CD4-positive, alpha-beta T cell (primary cell): ENCODE results near the gene RERE. TPM values are rescaled to one million over a fixed set of nuclear protein-coding genes. Genes with fewer than 3 reads are reported as not detected.

Experiments used
- ATAC-seq: fragments of 200-7000 bp; cut with Tn5 transposase; one replicate; pipeline ENCODE4 v1.10.0; 2022; ENCODE audit warnings: mild to moderate bottlenecking; ENCODE audit not compliant: poor library complexity
- CTCF ChIA-PET: fragments of 350-600 bp; sonication (Branson Sonifier 250); formaldehyde crosslinking; loops from one replicate; lab custom pipeline; 2021; ENCODE audit warnings: antibody characterized with exemption, inconsistent platforms; lab: Charles Lee
- POLR2A ChIA-PET: fragments of 350-600 bp; sonication (Branson Sonifier 250); formaldehyde crosslinking; loops from one replicate; lab custom pipeline; 2021; ENCODE audit warnings: antibody characterized with exemption, inconsistent platforms; lab: Charles Lee
- DNase-seq, 14 experiments: peaks; one replicate each; pipeline ENCODE4 v3.0.0-alpha.2; 2013 to 2020; ENCODE audit warnings: mixed read lengths in 2 of 14
- H3K27ac ChIP-seq, 2 donors: one replicate each; pipeline versions ENCODE4 v1.5.1 to v1.7.0; 2013; ENCODE audit warnings: low read length in 2 of 2, low read depth in 1 of 2, mild to moderate bottlenecking in 1 of 2
- H3K27me3 ChIP-seq, 2 experiments: 1 replicate in 1 of 2; 2 replicates in 1 of 2; pipeline versions ENCODE4 v1.6.1 to v1.7.0; 2013; ENCODE audit warnings: low read length in 2 of 2, control low read depth in 1 of 2, mild to moderate bottlenecking in 1 of 2, moderate library complexity in 1 of 2; ENCODE audit not compliant: insufficient read depth in 2 of 2, control insufficient read depth in 1 of 2
- H3K36me3 ChIP-seq: one replicate; pipeline ENCODE4 v1.6.1; 2013; ENCODE audit warnings: low read length, control low read depth; ENCODE audit not compliant: insufficient read depth
- H3K4me1 ChIP-seq: one replicate; pipeline ENCODE4 v1.6.1; 2013; ENCODE audit warnings: low read length, control low read depth; ENCODE audit not compliant: insufficient read depth
- H3K4me3 ChIP-seq: one replicate; pipeline ENCODE4 v1.5.1; 2013; ENCODE audit warnings: mild to moderate bottlenecking, low read length, moderate library complexity
- H3K9me3 ChIP-seq, 2 experiments: 1 replicate in 1 of 2; 2 replicates in 1 of 2; pipeline versions ENCODE4 v1.6.1 to v1.7.0; 2013; ENCODE audit warnings: low read length in 2 of 2, mild to moderate bottlenecking in 2 of 2, control low read depth in 1 of 2, moderate library complexity in 1 of 2; ENCODE audit not compliant: control insufficient read depth in 1 of 2, insufficient read depth in 1 of 2
- H3K27ac Mint-ChIP-seq: one replicate; pipeline ENCODE4 v1.8.0; 2020; ENCODE audit warnings: mixed read lengths
- H3K27me3 Mint-ChIP-seq: one replicate; pipeline ENCODE4 v1.8.0; 2021; ENCODE audit warnings: mixed read lengths
- H3K36me3 Mint-ChIP-seq: one replicate; pipeline ENCODE4 v1.8.0; 2021; ENCODE audit warnings: low read depth, mixed read lengths
- H3K4me1 Mint-ChIP-seq: one replicate; pipeline ENCODE4 v1.8.0; 2021; ENCODE audit warnings: low read depth, mixed read lengths
- H3K4me3 Mint-ChIP-seq: one replicate; pipeline ENCODE4 v1.8.0; 2020; ENCODE audit warnings: mild to moderate bottlenecking, mixed read lengths
- H3K9me3 Mint-ChIP-seq: one replicate; pipeline ENCODE4 v1.8.0; 2020; ENCODE audit warnings: mixed read lengths
- CTCF ChIP-seq: fragments of 200-600 bp; IDR thresholded peaks from one replicate; pipeline ENCODE4 v1.8.0; 2022; ENCODE audit warnings: antibody characterized with exemption, mild to moderate bottlenecking
- intact Hi-C, 2 experiments: fragments of 100-400 bp; cut with DNase I in 1 of 2; cut with micrococcal nuclease in 1 of 2; formaldehyde crosslinking; loops; one replicate each; pipeline versions ENCODE4 v1.15.1 to v1.9.0; 2023 to 2025; cut with DNase I, micrococcal nuclease
- total RNA-seq, 174 experiments: library from RNA in 2 of 174; stranded (reverse) in 2 of 174; gene quantifications; one replicate each; pipeline ENCODE4 v1.2.3 and lab custom pipeline; 2021 to 2026

The RERE gene
- total RNA-seq, 2 experiments from 2014 or later, result 78.4 to 84.0 TPM

- Histone ChIP-seq H3K36me3 (no peaks in the 10 kb centered on the region), H3K4me1 (peaks cover 51% of the 10 kb centered on the region), H3K4me3 (no peak overlapping the region), H3K27ac (no peak overlapping the region), H3K27me3 (no peaks in the 10 kb centered on the region), H3K9me3 (no peaks in the 10 kb centered on the region)
- H3K27me3 Mint-ChIP-seq, result no peaks in the 10 kb centered on the region
- TF ChIP-seq CTCF, result no peak
- H3K27ac Mint-ChIP-seq, result peak overlapping the region; percentile 88
- POLR2A ChIA-PET, result interaction anchor here (0.7 to 2.5 kb wide), 6 partner anchors 9 to 94 kb away, joined by 3 to 14 read pairs (median 4); no protein-coding TSS in a partner anchor
- DNase-seq, result no peak
- H3K36me3 Mint-ChIP-seq, result peaks cover 13% of the 10 kb centered on the region
- no peaks in the 10 kb centered on the region for H3K9me3 Mint-ChIP-seq
- intact Hi-C loops, result loop anchor here in 1 of 2 experiments (2.0 kb wide), 1 partner anchor 41 kb away; no protein-coding TSS in a partner anchor
- ATAC-seq, result no peak
- peaks cover 62% of the 10 kb centered on the region for H3K4me1 Mint-ChIP-seq
- no peak overlapping the region for H3K4me3 Mint-ChIP-seq
- CTCF ChIA-PET, result interaction anchor here (1.2 to 2.4 kb wide), 7 partner anchors 9 to 94 kb away, joined by 3 to 13 read pairs (median 5); no protein-coding TSS in a partner anchor
These were observed 385.7 kb downstream of the RERE start for GRCh38 chr1:8431784-8432183.

GRCh38 chr1:8431019-8431418, 386.4 kb downstream of the RERE start:
- ChIA-PET CTCF (interaction anchor here (0.7 to 2.4 kb wide), 11 partner anchors 10 to 95 kb away, joined by 3 to 13 read pairs (median 4); no protein-coding TSS in a partner anchor), POLR2A (interaction anchor here (0.6 to 2.5 kb wide), 10 partner anchors 8 to 94 kb away, joined by 3 to 14 read pairs (median 4); no protein-coding TSS in a partner anchor)
- H3K9me3 Mint-ChIP-seq, result no peaks in the 10 kb centered on the region
- intact Hi-C loops, result loop anchor here in 1 of 2 experiments (2.0 kb wide), 1 partner anchor 42 kb away; no protein-coding TSS in a partner anchor
- Histone ChIP-seq H3K36me3 (no peaks in the 10 kb centered on the region), H3K27ac (peak overlapping the region; percentile 24 to 53), H3K27me3 (no peaks in the 10 kb centered on the region), H3K9me3 (no peaks in the 10 kb centered on the region), H3K4me3 (no peak overlapping the region), H3K4me1 (peaks cover 58% of the 10 kb centered on the region)
- peak overlapping the region; percentile 88 for H3K27ac Mint-ChIP-seq
- peak; percentile 87 for ATAC-seq
- TF ChIP-seq CTCF, result peak; percentile 56
- peak in 12 of 14 experiments; percentile 22 to 74 (median 43) for DNase-seq
- H3K27me3 Mint-ChIP-seq, result no peaks in the 10 kb centered on the region
- peaks cover 11% of the 10 kb centered on the region for H3K36me3 Mint-ChIP-seq
- H3K4me1 Mint-ChIP-seq, result peaks cover 68% of the 10 kb centered on the region
- peak overlapping the region; percentile 66 for H3K4me3 Mint-ChIP-seq

- Histone ChIP-seq H3K27ac (peak overlapping the region; percentile 24 to 53), H3K4me3 (no peak overlapping the region), H3K27me3 (no peaks in the 10 kb centered on the region), H3K4me1 (peaks cover 64% of the 10 kb centered on the region), H3K9me3 (no peaks in the 10 kb centered on the region), H3K36me3 (no peaks in the 10 kb centered on the region)
- no peak for TF ChIP-seq CTCF
- Mint-ChIP-seq H3K36me3 (peaks cover 9% of the 10 kb centered on the region), H3K4me3 (peak overlapping the region; percentile 66), H3K27ac (peak overlapping the region; percentile 88), H3K4me1 (peaks cover 71% of the 10 kb centered on the region), H3K9me3 (no peaks in the 10 kb centered on the region), H3K27me3 (no peaks in the 10 kb centered on the region)
- ChIA-PET CTCF (interaction anchor here (0.7 to 2.4 kb wide), 12 partner anchors 10 to 96 kb away, joined by 3 to 13 read pairs (median 4); no protein-coding TSS in a partner anchor), POLR2A (interaction anchor here (0.6 to 2.5 kb wide), 7 partner anchors 11 to 95 kb away, joined by 3 to 14 read pairs (median 4); no protein-coding TSS in a partner anchor)
- peak in 2 of 14 experiments; percentile 26 to 68 for DNase-seq
- peak; percentile 46 for ATAC-seq
- intact Hi-C loops, result loop anchor here in 1 of 2 experiments (2.0 kb wide), 1 partner anchor 42 kb away; no protein-coding TSS in a partner anchor
These were observed 387.0 kb downstream of the RERE start for GRCh38 chr1:8430476-8430875.
